Stomach (tissue), 9 donors: ENCODE results near the gene KLK11. TPM values are rescaled to one million over a fixed set of nuclear protein-coding genes. Genes with fewer than 3 reads are reported as not detected.

Experiments used
- DNase-seq, 2 donors: peaks; one replicate each; pipeline versions ENCODE4 v3.0.0 to v3.0.0-alpha.2; 2013 to 2019
- H3K27ac ChIP-seq, 5 donors: fragments of 200-600 bp in 4 of 5; sonication (generic) in 4 of 5; one replicate each; pipeline ENCODE4 v1.5.1; 2013 to 2019; ENCODE audit warnings: mild to moderate bottlenecking in 1 of 5, moderate library complexity in 1 of 5
- H3K27me3 ChIP-seq, 3 donors: fragments of 200-600 bp; sonication (generic); one replicate each; pipeline ENCODE4 v1.5.1; 2017 to 2019; ENCODE audit warnings: mixed run types in 1 of 3
- H3K36me3 ChIP-seq, 4 donors: fragments of 200-600 bp; sonication (generic); 1 replicate in 3 of 4; 2 replicates in 1 of 4; pipeline ENCODE4 v1.5.1; 2016 to 2019
- H3K4me1 ChIP-seq, 4 donors: fragments of 200-600 bp; sonication (generic); one replicate each; pipeline ENCODE4 v1.5.1; 2016 to 2019
- H3K4me3 ChIP-seq, 4 donors: fragments of 200-600 bp; sonication (generic) in 3 of 4; one replicate each; pipeline ENCODE4 v1.5.1; 2016 to 2019; ENCODE audit warnings: mild to moderate bottlenecking in 1 of 4
- H3K9me3 ChIP-seq, 4 donors: fragments of 200-600 bp; sonication (generic); one replicate each; pipeline ENCODE4 v1.5.1; 2016 to 2019
- CTCF ChIP-seq, 7 experiments: fragments of 450-650 bp in 4 of 7; fragments of 200-600 bp in 3 of 7; sonication (generic) in 3 of 7; IDR thresholded peaks; one replicate each; pipeline ENCODE4 v1.5.1; 2016 to 2019; ENCODE audit warnings: antibody characterized with exemption in 7 of 7, control low read depth in 2 of 7, mild to moderate bottlenecking in 1 of 7
- EP300 ChIP-seq: sonication (generic); formaldehyde crosslinking; IDR thresholded peaks from one replicate; pipeline ENCODE4 v1.6.1; 2017; ENCODE audit warnings: antibody characterized with exemption
- POLR2A ChIP-seq, 4 donors: fragments of 450-650 bp; IDR thresholded peaks; one replicate each; pipeline ENCODE4 v1.6.1; 2016; ENCODE audit warnings: antibody characterized with exemption in 4 of 4, control low read depth in 2 of 4, mild to moderate bottlenecking in 1 of 4, moderate library complexity in 1 of 4
- POLR2AphosphoS5 ChIP-seq, 3 donors: sonication (generic); formaldehyde crosslinking; IDR thresholded peaks; one replicate each; pipeline ENCODE4 v1.6.1; 2016; ENCODE audit warnings: antibody characterized with exemption in 3 of 3
- WGBS, 5 donors: extraction: QIAGEN DNeasy Blood & Tissue Kit in 3 of 5; methylation state at CpG; one replicate each; pipeline versions ENCODE4 v1.1.5 to v1.1.7; 2013 to 2018; 5-methylcytosine and 5-hydroxymethylcytosine counted together
- intact Hi-C: fragments of 100-400 bp; cut with DNase I; formaldehyde crosslinking; loops from one replicate; pipeline ENCODE4 v1.15.1; 2023; ENCODE audit warnings: low total_unique reads
- polyA plus RNA-seq, 3 donors: library from polyadenylated mRNA; stranded (reverse); fragments of 200-250 nt; gene quantifications; one replicate each; pipeline ENCODE4 v1.2.3, GENCODE V29; 2013
- total RNA-seq, 5 donors: library from RNA; depleted of rRNA; stranded (reverse); fragments of >200 nt; gene quantifications; one replicate each; pipeline versions ENCODE4 v1.1.0 to v1.2.3, GENCODE V29; 2014 to 2016
- donor health status: healthy with polysubstance abuse.
- donor health status: Bipolar disorder and iron deficiency.
- donor health status: healthy.

Gene KLK11
- total and polyA plus RNA-seq, 8 donors: 1.8 to 152 (median 41.1) TPM; not detected in 1

DNA sequence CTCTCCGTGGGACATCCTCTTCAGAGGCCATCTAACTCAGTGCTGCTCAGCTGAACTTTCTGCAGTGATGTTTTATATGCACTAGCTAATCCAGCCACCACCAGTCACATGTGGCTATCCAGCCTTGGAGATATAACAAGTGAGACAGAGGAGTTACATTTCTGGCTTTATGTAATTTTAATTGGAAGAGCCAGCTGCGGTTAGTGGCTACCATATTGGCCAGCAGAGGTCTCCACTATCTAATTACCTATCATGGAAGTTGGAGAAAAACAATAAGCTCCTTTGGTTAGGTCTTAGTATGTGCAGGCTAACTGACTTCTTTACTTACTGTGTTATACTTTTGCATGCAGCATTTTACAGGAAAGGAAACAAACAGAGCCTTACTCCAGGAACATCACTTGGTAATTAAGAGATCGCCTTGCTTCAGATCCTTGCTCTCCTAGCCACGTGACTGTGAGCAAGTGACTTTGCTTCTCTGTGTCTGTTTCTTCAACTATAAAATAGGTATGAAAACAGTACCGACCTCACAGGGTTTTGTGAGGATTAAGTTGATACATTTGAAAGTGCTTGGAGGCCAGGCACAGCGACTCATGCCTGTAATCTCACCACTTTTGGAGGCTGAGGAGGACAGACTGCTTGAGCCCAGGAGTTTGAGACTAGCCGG is 5.3 kb downstream of the KLK11 start:
- Histone ChIP-seq H3K4me3 (no peak overlapping the region), H3K36me3 (no peaks in the 10 kb centered on the region), H3K27ac (peak overlapping the region in 1 of 5 donors; percentile 46), H3K4me1 (peaks cover 27 to 59% (median 48%) of the 10 kb centered on the region in 4 donors), H3K9me3 (no peaks in the 10 kb centered on the region), H3K27me3 (peaks cover 8 to 82% (median 32%) of the 10 kb centered on the region in 3 donors)
- intact Hi-C loops: no loop called here
- TF ChIP-seq POLR2AphosphoS5 (IDR thresholded peaks at IDR 0.05) (no peak), CTCF (IDR thresholded peaks at IDR 0.05) (peak in 5 of 7 experiments; percentile 27 to 75 (median 46)), EP300 (no peak), POLR2A (IDR thresholded peaks at IDR 0.05) (no peak)
- DNase-seq: peak; percentile 34 to 72
- WGBS, 5 donors: 28 to 33% (median 30%) methylated on average over 7 of the region's 7 CpGs

DNA sequence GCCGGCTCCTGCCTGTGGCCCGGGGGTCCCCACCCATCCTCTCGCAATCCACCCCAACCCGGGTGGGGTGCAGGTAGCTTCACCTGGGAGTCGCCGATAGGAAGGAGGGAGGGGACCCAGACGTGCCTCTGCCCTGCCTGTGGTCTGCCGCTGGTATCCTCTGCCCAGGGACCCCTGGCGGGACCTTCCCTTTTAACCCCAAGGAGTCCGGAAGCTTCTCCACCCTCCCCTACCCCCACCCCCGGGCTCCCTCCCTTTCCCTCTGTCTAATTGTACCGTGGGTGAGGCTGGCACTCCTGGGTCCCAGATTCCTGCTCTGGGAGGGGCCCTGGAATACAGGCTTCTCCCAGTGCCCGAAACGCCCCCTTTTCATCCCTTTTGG is 6.9 kb downstream of the KLK11 start, which contains the start of gene KLK10:
KLK10 (minus strand) TSS at position 166 of the 382 bp plus-strand sequence. CDS start 579 bp downstream, outside the sequence.
- 2 to 4% (median 3%) methylated on average over 6 to 14 of the region's 14 CpGs for WGBS, 5 donors

DNA sequence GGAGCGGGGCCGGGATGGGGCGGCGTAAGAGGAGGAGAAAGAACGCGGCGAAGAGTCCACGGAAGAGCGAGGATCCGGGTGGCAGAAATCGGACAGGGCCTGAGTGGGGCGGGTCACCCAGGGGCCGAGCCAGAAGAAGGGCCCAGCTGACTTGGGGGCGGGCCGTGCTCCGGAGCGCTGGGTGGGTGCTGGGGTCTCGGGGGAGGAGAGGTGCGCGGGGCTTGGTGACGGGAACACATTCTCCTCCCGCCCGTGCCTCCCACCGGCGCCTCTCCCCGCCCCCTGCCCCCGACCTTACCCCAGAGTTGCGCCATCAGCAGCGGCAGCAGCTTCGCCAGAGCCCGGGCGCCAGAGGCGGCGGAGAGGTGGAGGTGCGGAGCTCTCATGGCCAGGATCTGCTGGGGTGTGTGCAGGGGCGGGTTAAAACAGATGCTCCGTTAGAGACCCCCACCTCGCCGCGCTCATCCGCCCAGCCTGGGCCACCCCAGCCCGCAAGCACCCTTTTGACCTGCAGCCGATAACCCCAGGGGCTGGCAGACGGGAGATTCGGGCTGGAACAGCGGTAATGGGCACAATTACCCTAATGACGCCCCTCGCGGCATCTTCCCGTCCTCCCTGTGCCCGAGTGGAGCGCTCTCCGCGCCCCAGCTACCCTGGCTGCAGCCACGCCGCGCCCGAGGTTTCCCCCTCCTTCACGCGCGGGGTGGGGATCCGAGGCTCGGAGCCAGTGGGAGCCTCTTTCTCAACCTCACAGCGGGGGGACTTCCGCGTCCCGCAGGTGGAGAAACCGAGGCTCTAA is 7.5 kb downstream of the KLK11 start:
- peak overlapping the region in 2 of 5 donors; percentile 12 to 46 for H3K27ac ChIP-seq
- WGBS, 5 donors: 2 to 3% (median 2%) methylated on average over 40 to 68 of the region's 68 CpGs
- H3K9me3 ChIP-seq: no peaks in the 10 kb centered on the region
- intact Hi-C loops: loop anchor here (2.0 kb wide), 1 partner anchor 76 kb away; no protein-coding TSS in a partner anchor
- H3K4me1 ChIP-seq: peaks cover 27 to 48% (median 45%) of the 10 kb centered on the region in 4 donors
- TF ChIP-seq CTCF (IDR thresholded peaks at IDR 0.05) (no peak), POLR2AphosphoS5 (IDR thresholded peaks at IDR 0.05) (no peak)
- peak overlapping the region; percentile 29 to 54 (median 40) for H3K4me3 ChIP-seq
- peaks cover 8 to 82% (median 43%) of the 10 kb centered on the region in 3 donors for H3K27me3 ChIP-seq
- no peaks in the 10 kb centered on the region for H3K36me3 ChIP-seq
- DNase-seq: peak; percentile 43 to 54

More for the DNA sequence above, 6.9 kb downstream of the KLK11 start, which contains the start of gene KLK10:
- H3K4me1 ChIP-seq: peaks cover 27 to 48% (median 45%) of the 10 kb centered on the region in 4 donors
- peaks cover 8 to 82% (median 43%) of the 10 kb centered on the region in 3 donors for H3K27me3 ChIP-seq
- intact Hi-C loops: loop anchor here (2.0 kb wide), 1 partner anchor 75 kb away; no protein-coding TSS in a partner anchor
- no peak for TF ChIP-seq EP300
- TF ChIP-seq POLR2A (IDR thresholded peaks at IDR 0.05): no peak
- no peak for TF ChIP-seq CTCF (IDR thresholded peaks at IDR 0.05)
- TF ChIP-seq POLR2AphosphoS5 (IDR thresholded peaks at IDR 0.05): no peak
- no peaks in the 10 kb centered on the region for H3K36me3 ChIP-seq
- peak within 1 kb of the TSS in 2 of 5 donors; percentile 12 to 46 for H3K27ac ChIP-seq
- no peak for DNase-seq
- H3K9me3 ChIP-seq: no peaks in the 10 kb centered on the region
- peak within 1 kb of the TSS; percentile 29 to 54 (median 40) for H3K4me3 ChIP-seq
